Upper lobe of left lung (tissue), 6 donors: ENCODE results near the gene RAPGEF1. TPM values are rescaled to one million over a fixed set of nuclear protein-coding genes. Genes with fewer than 3 reads are reported as not detected.
"Not testable (repeated sequence)": the region's sequence is repeated elsewhere in the genome, so short reads cannot be mapped to it uniquely, and the experiment has no call there.

Experiments used
- ATAC-seq, 2 donors: fragments of 200-7000 bp; cut with Tn5 transposase; one replicate each; pipeline ENCODE4 v1.9.1; 2022; ENCODE audit warnings: mild to moderate bottlenecking in 2 of 2, moderate library complexity in 2 of 2; ENCODE audit not compliant: low FRiP score in 2 of 2
- DNase-seq, 2 donors: peaks; one replicate each; pipeline ENCODE4 v3.0.0-alpha.2; 2019 to 2020
- H3K27ac ChIP-seq, 4 donors: fragments of 200-600 bp; sonication (generic); one replicate each; pipeline ENCODE4 v1.5.1; 2016 to 2019
- H3K27me3 ChIP-seq, 4 donors: fragments of 200-600 bp; sonication (generic); one replicate each; pipeline ENCODE4 v1.5.1; 2017 to 2019
- H3K36me3 ChIP-seq, 4 donors: fragments of 200-600 bp; sonication (generic); one replicate each; pipeline ENCODE4 v1.5.1; 2016 to 2019
- H3K4me1 ChIP-seq, 4 donors: fragments of 200-600 bp; sonication (generic); one replicate each; pipeline ENCODE4 v1.5.1; 2018 to 2019
- H3K4me3 ChIP-seq, 4 donors: fragments of 200-600 bp; sonication (generic); one replicate each; pipeline ENCODE4 v1.5.1; 2017 to 2019; ENCODE audit warnings: mild to moderate bottlenecking in 2 of 4, moderate library complexity in 1 of 4
- H3K9me3 ChIP-seq, 4 donors: fragments of 200-600 bp; sonication (generic); one replicate each; pipeline ENCODE4 v1.5.1; 2018 to 2019
- EP300 ChIP-seq, 4 donors: sonication (generic); formaldehyde crosslinking; IDR thresholded peaks; one replicate each; pipeline ENCODE4 v1.5.1; 2017; ENCODE audit warnings: antibody characterized with exemption in 4 of 4, control low read depth in 2 of 4
- POLR2A ChIP-seq, 4 donors: fragments of 450-650 bp; IDR thresholded peaks; one replicate each; pipeline ENCODE4 v1.5.1; 2016 to 2017; ENCODE audit warnings: antibody characterized with exemption in 4 of 4, mild to moderate bottlenecking in 2 of 4
- POLR2AphosphoS5 ChIP-seq, 2 donors: sonication (generic); formaldehyde crosslinking; IDR thresholded peaks; one replicate each; pipeline ENCODE4 v1.5.1; 2017; ENCODE audit warnings: antibody characterized with exemption in 2 of 2
- WGBS, 2 donors: methylation state at CpG; one replicate each; pipeline ENCODE4 v1.1.5; 2017 to 2018; 5-methylcytosine and 5-hydroxymethylcytosine counted together
- total RNA-seq, 6 donors: library from RNA; depleted of rRNA in 4 of 6; stranded (reverse); fragments of >200 nt in 4 of 6; gene quantifications; one replicate each; pipeline versions ENCODE4 v1.1.0 to v1.2.1, GENCODE V29; 2016 to 2021
- TF ChIP-seq, protein P1 (sequence below), 6 experiments: fragments of 450-650 bp in 4 of 6; fragments of 200-600 bp in 2 of 6; sonication (generic) in 2 of 6; IDR thresholded peaks; one replicate each; pipeline ENCODE4 v1.5.1; 2016 to 2019; ENCODE audit warnings: antibody characterized with exemption in 6 of 6
- donor health status: DM: no; HTN: no; CAD: no; lungs with moderate emphysema.
- donor health status: DM: no; HTN: yes; CAD: no; lungs with severe emphysema.

RAPGEF1 gene
- total RNA-seq, 6 donors from 2014 or later, result 82.8 to 161 (median 96.8) TPM

- no peaks in the 10 kb centered on the region for H3K36me3 ChIP-seq
- WGBS, 2 donors, result 51 to 92% methylated on average over 3 to 15 of the region's 15 CpGs
- peak in 1 of 2 donors; percentile 70 for DNase-seq
- H3K4me1 ChIP-seq, result no peaks in the 10 kb centered on the region
- no peak for TF ChIP-seq POLR2A (IDR thresholded peaks at IDR 0.05)
- TF ChIP-seq, protein P1, sequence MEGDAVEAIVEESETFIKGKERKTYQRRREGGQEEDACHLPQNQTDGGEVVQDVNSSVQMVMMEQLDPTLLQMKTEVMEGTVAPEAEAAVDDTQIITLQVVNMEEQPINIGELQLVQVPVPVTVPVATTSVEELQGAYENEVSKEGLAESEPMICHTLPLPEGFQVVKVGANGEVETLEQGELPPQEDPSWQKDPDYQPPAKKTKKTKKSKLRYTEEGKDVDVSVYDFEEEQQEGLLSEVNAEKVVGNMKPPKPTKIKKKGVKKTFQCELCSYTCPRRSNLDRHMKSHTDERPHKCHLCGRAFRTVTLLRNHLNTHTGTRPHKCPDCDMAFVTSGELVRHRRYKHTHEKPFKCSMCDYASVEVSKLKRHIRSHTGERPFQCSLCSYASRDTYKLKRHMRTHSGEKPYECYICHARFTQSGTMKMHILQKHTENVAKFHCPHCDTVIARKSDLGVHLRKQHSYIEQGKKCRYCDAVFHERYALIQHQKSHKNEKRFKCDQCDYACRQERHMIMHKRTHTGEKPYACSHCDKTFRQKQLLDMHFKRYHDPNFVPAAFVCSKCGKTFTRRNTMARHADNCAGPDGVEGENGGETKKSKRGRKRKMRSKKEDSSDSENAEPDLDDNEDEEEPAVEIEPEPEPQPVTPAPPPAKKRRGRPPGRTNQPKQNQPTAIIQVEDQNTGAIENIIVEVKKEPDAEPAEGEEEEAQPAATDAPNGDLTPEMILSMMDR (IDR thresholded peaks at IDR 0.05), result no peak
- H3K9me3 ChIP-seq, result no peaks in the 10 kb centered on the region
- ATAC-seq, result peak in 1 of 2 donors; percentile 50
- H3K4me3 ChIP-seq, result no peak overlapping the region
- H3K27ac ChIP-seq, result no peak overlapping the region
- H3K27me3 ChIP-seq, result peaks cover 0 to 17% (median 4%) of the 10 kb centered on the region in 4 donors
Observed at GRCh38 chr9:131555841-131556673, 183.8 kb downstream of the RAPGEF1 start.

DNA sequence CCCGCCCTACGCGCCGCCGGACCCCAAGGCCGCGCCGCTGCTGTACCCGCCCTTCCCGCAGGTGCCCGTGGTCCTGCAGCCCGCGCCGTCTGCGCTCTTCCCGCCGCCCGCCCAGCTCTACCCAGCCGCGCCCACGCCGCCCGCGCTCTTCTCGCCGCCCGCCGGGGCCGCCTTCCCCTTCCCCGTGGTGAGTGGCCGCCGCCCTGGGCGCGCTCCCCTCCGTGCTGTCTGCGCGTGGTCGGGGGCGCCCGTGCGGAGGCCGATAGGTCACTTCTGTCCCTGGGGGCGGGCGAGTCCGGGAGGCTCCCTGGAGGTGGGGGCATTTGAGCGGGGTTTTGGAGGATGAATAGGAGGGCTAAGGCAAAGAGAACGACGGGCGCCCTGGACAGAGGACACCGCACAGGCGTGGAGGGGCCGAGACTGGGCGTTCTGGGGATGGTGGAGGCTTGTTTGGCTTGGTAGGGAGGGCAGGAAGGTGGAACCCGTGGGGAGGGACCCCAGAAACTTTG is 185.0 kb downstream of the RAPGEF1 start:
- TF ChIP-seq POLR2A (IDR thresholded peaks at IDR 0.05), result no peak
- no peak for TF ChIP-seq POLR2AphosphoS5 (IDR thresholded peaks at IDR 0.05)
- TF ChIP-seq, protein P1 (IDR thresholded peaks at IDR 0.05), result no peak
- no peak for TF ChIP-seq EP300 (IDR thresholded peaks at IDR 0.05)
- Histone ChIP-seq H3K27ac (no peak overlapping the region), H3K4me3 (no peak overlapping the region), H3K27me3 (peaks cover 0 to 17% (median 4%) of the 10 kb centered on the region in 4 donors), H3K4me1 (no peaks in the 10 kb centered on the region), H3K36me3 (no peaks in the 10 kb centered on the region), H3K9me3 (no peaks in the 10 kb centered on the region)
- peak in 1 of 2 donors; percentile 82 for DNase-seq
- 60 to 63% methylated on average over 43 to 52 of the region's 54 CpGs for WGBS, 2 donors
- no peak for ATAC-seq

DNA sequence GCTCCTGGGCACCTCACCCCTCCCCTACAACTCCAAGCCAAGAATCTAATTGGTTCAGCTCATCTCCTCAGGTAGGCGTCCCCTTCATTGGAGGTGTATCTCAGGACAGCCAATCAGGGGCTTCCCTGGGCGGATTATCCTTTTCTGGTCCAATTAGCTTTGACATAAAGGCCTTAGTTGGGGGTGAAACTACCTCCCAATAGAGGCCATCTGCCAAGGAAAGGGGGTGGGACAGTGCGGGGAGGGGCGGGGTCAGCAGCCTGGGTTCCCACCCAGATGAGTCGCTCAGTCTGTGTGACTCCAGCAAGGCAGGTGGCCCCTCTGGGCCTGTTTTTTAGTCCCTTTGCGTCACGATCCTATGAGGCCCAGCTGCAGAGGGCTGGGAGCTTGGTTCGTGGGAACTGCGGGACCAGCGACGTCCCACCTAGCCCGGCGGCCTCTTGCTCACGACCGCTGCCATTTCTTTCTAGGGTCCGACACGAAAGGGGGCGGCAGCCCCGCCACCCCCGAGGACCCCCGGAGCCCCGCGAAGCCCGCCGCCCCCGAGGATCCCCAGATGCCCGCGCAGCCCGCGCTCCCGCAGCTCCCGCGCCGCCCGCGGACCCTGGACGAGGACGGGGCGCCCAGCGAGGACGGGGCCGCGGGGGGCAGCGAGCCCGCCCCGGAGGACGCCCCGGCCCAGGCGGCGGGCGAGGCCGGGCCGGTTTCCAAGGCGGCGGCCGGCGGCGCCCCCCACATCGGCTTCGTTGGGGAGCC is 185.6 kb downstream of the RAPGEF1 start:
- no peaks in the 10 kb centered on the region for H3K9me3 ChIP-seq
- TF ChIP-seq, protein P1 (IDR thresholded peaks at IDR 0.05), result no peak
- no peak for TF ChIP-seq POLR2A (IDR thresholded peaks at IDR 0.05)
- no peak for TF ChIP-seq POLR2AphosphoS5 (IDR thresholded peaks at IDR 0.05)
- TF ChIP-seq EP300 (IDR thresholded peaks at IDR 0.05), result no peak
- no peaks in the 10 kb centered on the region for H3K36me3 ChIP-seq
- no peak for ATAC-seq
- no peaks in the 10 kb centered on the region for H3K4me1 ChIP-seq
- WGBS, 2 donors, result 48 to 81% methylated on average over 6 to 17 of the region's 60 CpGs
- peak in 1 of 2 donors; percentile 73 for DNase-seq
- H3K27me3 ChIP-seq, result peaks cover 0 to 17% (median 4%) of the 10 kb centered on the region in 4 donors
- H3K4me3 ChIP-seq, result no peak overlapping the region
- no peak overlapping the region for H3K27ac ChIP-seq

GRCh38 chr9:131552030-131552429 is 187.8 kb downstream of the RAPGEF1 start:
- H3K4me3 ChIP-seq, result no peak overlapping the region
- peaks cover 0 to 18% (median 4%) of the 10 kb centered on the region in 4 donors for H3K27me3 ChIP-seq
- DNase-seq, result no peak
- no peaks in the 10 kb centered on the region for H3K9me3 ChIP-seq
- TF ChIP-seq, protein P1 (IDR thresholded peaks at IDR 0.05), result no peak
- TF ChIP-seq POLR2AphosphoS5 (IDR thresholded peaks at IDR 0.05), result no peak
- TF ChIP-seq POLR2A (IDR thresholded peaks at IDR 0.05), result no peak
- no peak for TF ChIP-seq EP300 (IDR thresholded peaks at IDR 0.05)
- no peak for ATAC-seq
- no peaks in the 10 kb centered on the region for H3K36me3 ChIP-seq
- no peak overlapping the region for H3K27ac ChIP-seq
- peaks cover 0 to 2% (median under 1%) of the 10 kb centered on the region in 4 donors for H3K4me1 ChIP-seq
- 87 to 99% methylated on average over 6 of the region's 6 CpGs for WGBS, 2 donors

DNA sequence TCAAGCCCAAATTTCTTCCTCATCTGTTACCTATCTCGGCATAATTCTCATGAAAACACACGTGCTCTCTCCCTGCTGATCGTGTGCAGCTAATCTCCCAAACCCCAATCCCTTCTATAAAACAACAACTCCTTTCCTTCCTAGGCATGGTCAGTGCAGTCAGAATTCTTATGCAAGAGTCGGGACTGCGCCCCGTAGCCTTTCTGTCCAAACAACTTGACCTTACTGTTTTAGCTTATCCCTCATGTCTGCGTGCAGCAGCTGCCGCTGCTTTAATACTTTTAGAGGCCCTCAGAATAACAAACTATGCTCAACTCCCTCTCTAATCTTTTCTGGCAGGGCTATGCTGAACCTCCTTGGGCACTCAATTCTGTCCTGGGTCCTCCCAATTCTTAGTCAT is 189.4 kb downstream of the RAPGEF1 start:
- not testable (repeated sequence) for H3K9me3 ChIP-seq, H3K27ac ChIP-seq, H3K36me3 ChIP-seq, H3K4me3 ChIP-seq, ATAC-seq, DNase-seq
- Histone ChIP-seq H3K27me3 (peaks cover 0 to 29% (median 14%) of the 10 kb centered on the region in 4 donors), H3K4me1 (peaks cover 11 to 16% (median 13%) of the 10 kb centered on the region in 4 donors)
- WGBS, 2 donors, result 49 to 53% methylated on average over 8 of the region's 8 CpGs

DNA sequence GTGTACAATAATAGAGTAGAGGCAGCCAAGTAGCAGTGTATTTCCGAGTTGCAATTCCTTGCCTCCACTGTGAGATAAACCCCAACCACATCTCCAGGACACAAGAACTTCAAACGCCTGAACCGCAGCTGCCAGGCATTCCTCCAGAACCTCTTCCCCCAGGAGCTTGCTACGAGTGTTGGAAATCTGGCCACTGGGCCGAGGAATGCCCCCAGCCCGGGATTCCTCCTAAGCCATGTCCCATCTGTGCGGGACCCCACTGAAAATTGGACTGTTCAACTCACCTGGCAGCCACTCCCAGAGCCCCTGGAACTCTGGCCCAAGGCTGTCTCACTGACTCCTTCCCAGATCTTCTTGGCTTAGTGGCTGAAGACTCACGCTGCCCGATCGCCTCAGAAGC is 190.7 kb downstream of the RAPGEF1 start:
- not testable (repeated sequence) for H3K27ac ChIP-seq, H3K4me3 ChIP-seq, ATAC-seq, DNase-seq, H3K36me3 ChIP-seq, H3K9me3 ChIP-seq
- peaks cover 11 to 19% (median 13%) of the 10 kb centered on the region in 4 donors for H3K4me1 ChIP-seq
- H3K27me3 ChIP-seq, result peaks cover 0 to 22% (median 18%) of the 10 kb centered on the region in 4 donors
- 90 to 95% methylated on average over 10 of the region's 10 CpGs for WGBS, 2 donors
